SK-N-MC (cell line): ENCODE measurements around the gene VAV2.

ENCODE experiments used
- EZH2 ChIP-seq: fragments of 200-600 bp; sonication (generic); IDR thresholded peaks from one replicate; pipeline ENCODE4 v1.6.1; 2017; ENCODE audit warnings: antibody characterized with exemption
- POLR2AphosphoS5 ChIP-seq: IDR thresholded peaks from 2 replicates; pipeline ENCODE4 v1.6.1; 2012; ENCODE audit warnings: mild to moderate bottlenecking, low read depth, low read length, borderline replicate concordance

DNA sequence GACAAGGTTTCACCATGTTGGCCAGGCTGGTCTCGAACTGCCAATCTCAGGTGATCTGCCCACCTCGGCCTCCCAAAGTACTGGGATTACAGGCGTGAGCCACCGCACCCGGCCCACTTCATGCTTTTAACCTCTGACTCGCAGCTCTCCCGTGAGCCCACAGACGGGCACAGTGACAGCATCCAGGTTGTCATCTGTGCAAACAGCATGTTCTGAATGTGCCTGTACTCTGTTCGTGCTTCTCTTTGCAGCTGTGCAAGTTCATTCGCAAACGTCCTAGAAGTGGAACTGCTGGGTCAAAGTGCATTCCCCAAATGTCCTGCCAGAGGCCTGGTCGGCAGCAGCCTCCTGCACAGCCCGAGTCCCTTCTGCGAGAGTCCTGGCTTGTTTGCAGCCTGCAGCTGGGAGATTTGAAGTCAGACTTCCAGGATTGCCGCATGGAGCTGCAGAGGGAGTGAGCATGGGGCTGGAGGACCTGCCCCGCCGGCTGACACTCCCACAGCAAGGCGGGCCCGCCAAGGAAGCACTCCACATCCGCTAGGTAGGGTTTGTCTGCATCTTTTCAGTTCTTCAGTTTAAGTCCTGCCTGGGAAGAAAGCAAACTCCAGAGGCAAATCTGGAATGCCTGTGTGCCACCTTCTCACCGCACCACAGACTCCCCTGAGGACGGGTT, 36.6 kb upstream of the VAV2 start:
- no peak for TF ChIP-seq EZH2
- TF ChIP-seq POLR2AphosphoS5, result no peak
